Left cardiac atrium (tissue), 4 donors: ENCODE measurements around the gene FBXO4. TPM values are rescaled to one million over a fixed set of nuclear protein-coding genes. Genes with fewer than 3 reads are reported as not detected.
A peak's percentile ranks its signal among the peaks of the same experiment; 100 is the strongest.
"Not testable (repeated sequence)": the region's sequence is repeated elsewhere in the genome, so short reads cannot be mapped to it uniquely, and the experiment has no call there.

Experiments used
- ATAC-seq, 2 donors: fragments of 200-7000 bp; cut with Tn5 transposase; one replicate each; pipeline ENCODE4 v1.9.1; 2020; ENCODE audit warnings: mild to moderate bottlenecking in 2 of 2, moderate library complexity in 2 of 2
- DNase-seq: peaks from one replicate; pipeline ENCODE4 v3.0.0-alpha.2; 2020
- intact Hi-C, 2 donors: fragments of 100-400 bp; cut with DNase I; formaldehyde crosslinking; loops; one replicate each; pipeline versions ENCODE4 v1.14.1 to v1.15.1; 2022 to 2023
- total RNA-seq, 2 donors: library from RNA; stranded (reverse); fragmentation: NEBNext Ultra II Directional; extraction: Animal tissue kit (Norgen Biotek cat#: 25700); gene quantifications; one replicate each; pipeline ENCODE4 v1.2.1, GENCODE V29; 2021
- donor health status: DM: no; HTN: yes; CAD: no.
- donor health status: DM: no; HTN: yes; CAD: no; lungs with severe emphysema.
- donor health status: DM: yes; HTN: yes; CAD: no.
- donor health status: Dilated cardiomyopathy.

The FBXO4 gene
- total RNA-seq, 2 donors from 2014 or later = 6.0 to 6.6 TPM

- ATAC-seq (no peak), DNase-seq (no peak)
- intact Hi-C loops = no loop called here
These were observed 7.0 kb upstream of the FBXO4 start for GRCh38 chr5:41918105-41918504.

GRCh38 chr5:41921166-41921565 is 3.9 kb upstream of the FBXO4 start:
- no peak for DNase-seq
- intact Hi-C loops = loop anchor here in 1 of 2 donors (10.0 kb wide), 1 partner anchor 56 kb away; no protein-coding TSS in a partner anchor
- no peak for ATAC-seq

- intact Hi-C loops = loop anchor here in 1 of 2 donors (10.0 kb wide), 1 partner anchor 57 kb away; no protein-coding TSS in a partner anchor
- DNase-seq = no peak
- ATAC-seq = no peak
These were observed 3.2 kb upstream of the FBXO4 start for GRCh38 chr5:41921874-41922273.

- DNase-seq (no peak), ATAC-seq (no peak)
- intact Hi-C loops = loop anchor here in 1 of 2 donors (10.0 kb wide), 1 partner anchor 60 kb away; no protein-coding TSS in a partner anchor
These were observed 582 bp upstream of the FBXO4 start for GRCh38 chr5:41924526-41924871.

GRCh38 chr5:41925555-41925951 is 472 bp downstream of the FBXO4 start:
- intact Hi-C loops = loop anchor here (5.0 to 10.0 kb wide), 2 partner anchors 61 to 68 kb away; no protein-coding TSS in a partner anchor
- ATAC-seq (peak in 1 of 2 donors; percentile 23), DNase-seq (peak; percentile 61)

- no peak for ATAC-seq
- DNase-seq = no peak
- intact Hi-C loops = loop anchor here (5.0 to 10.0 kb wide), 2 partner anchors 63 to 70 kb away; no protein-coding TSS in a partner anchor
These were observed 2.5 kb downstream of the FBXO4 start for GRCh38 chr5:41927604-41928003.

- DNase-seq (no peak), ATAC-seq (no peak)
- intact Hi-C loops = loop anchor here (5.0 to 10.0 kb wide), 2 partner anchors 64 to 72 kb away; no protein-coding TSS in a partner anchor
These were observed 4.0 kb downstream of the FBXO4 start for GRCh38 chr5:41929035-41929434.

GRCh38 chr5:41932770-41933169 is 7.7 kb downstream of the FBXO4 start:
- no peak for ATAC-seq
- intact Hi-C loops = no loop called here
- no peak for DNase-seq

GRCh38 chr5:41935544-41935943 is 10.5 kb downstream of the FBXO4 start:
- intact Hi-C loops = no loop called here
- DNase-seq (no peak), ATAC-seq (no peak)

- ATAC-seq = no peak
- intact Hi-C loops = no loop called here
- DNase-seq = no peak
These were observed 15.6 kb downstream of the FBXO4 start for GRCh38 chr5:41940641-41941040.

GRCh38 chr5:41945332-41945955 is 20.4 kb downstream of the FBXO4 start:
- ATAC-seq, DNase-seq, intact Hi-C loops: not testable (repeated sequence)

GRCh38 chr5:41951224-41951623 is 26.1 kb downstream of the FBXO4 start:
- ATAC-seq = no peak
- DNase-seq = no peak
- intact Hi-C loops = no loop called here

GRCh38 chr5:41954286-41954685 is 29.2 kb downstream of the FBXO4 start:
- intact Hi-C loops = no loop called here
- no peak for ATAC-seq
- DNase-seq = no peak

- DNase-seq (no peak), ATAC-seq (no peak)
- intact Hi-C loops = no loop called here
These were observed 30.4 kb downstream of the FBXO4 start for GRCh38 chr5:41955432-41956024.

GRCh38 chr5:41956943-41957342 is 31.9 kb downstream of the FBXO4 start:
- DNase-seq = no peak
- intact Hi-C loops = no loop called here
- ATAC-seq = no peak

- intact Hi-C loops = no loop called here
- ATAC-seq = no peak
These were observed 35.4 kb downstream of the FBXO4 start for GRCh38 chr5:41960481-41960880.

GRCh38 chr5:41961736-41962135 is 36.7 kb downstream of the FBXO4 start:
- no peak for ATAC-seq
- intact Hi-C loops = no loop called here
- DNase-seq = no peak

More at GRCh38 chr5:41960481-41960880, 35.4 kb downstream of the FBXO4 start:
- DNase-seq = no peak

GRCh38 chr5:41962491-41962890 is 37.4 kb downstream of the FBXO4 start:
- ATAC-seq (no peak), DNase-seq (no peak)
- intact Hi-C loops = no loop called here

GRCh38 chr5:41966401-41967105 is 41.5 kb downstream of the FBXO4 start:
- intact Hi-C loops = no loop called here
- ATAC-seq = no peak
- no peak for DNase-seq

GRCh38 chr5:41967401-41967800 is 42.3 kb downstream of the FBXO4 start:
- intact Hi-C loops = no loop called here
- no peak for DNase-seq
- no peak for ATAC-seq
